Measurements from ENCODE around the gene COG5. TPM values are rescaled to one million over a fixed set of nuclear protein-coding genes. Genes with fewer than 3 reads are reported as not detected.

Gene COG5
- total RNA-seq, 1 donor from 2014 or later = 55.2 TPM

DNA sequence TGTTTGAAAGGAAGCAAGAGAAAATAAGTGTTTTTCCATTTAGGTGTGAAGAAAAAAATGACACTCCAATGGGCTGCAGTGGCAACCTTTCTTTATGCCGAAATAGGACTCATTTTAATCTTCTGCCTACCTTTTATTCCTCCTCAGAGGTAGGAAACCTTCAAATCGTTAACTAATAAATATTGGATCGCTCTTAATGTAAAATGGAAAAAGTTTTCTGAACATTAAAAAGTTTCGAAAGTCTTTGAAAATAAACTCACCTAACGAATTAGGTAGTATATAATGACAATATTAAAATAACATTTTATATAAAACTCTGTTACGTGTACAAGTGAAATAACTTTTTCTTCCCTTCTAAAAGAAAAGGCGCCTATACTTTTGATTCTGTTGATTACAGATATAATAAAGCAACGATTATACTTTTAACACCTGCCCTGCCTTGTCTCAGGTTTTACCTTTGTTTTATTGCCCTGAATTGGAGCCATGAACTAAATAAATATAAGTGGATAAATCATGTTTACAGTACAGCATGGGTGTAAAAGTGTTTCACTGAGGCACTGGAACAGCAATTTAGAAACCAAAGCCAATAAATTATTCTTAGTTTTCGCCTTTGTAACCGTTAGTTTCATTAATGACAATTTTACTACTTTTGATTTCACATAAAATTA lies 17.1 kb upstream of the COG5 start:
- Histone ChIP-seq H3K27ac (peak overlapping the region; percentile 98), H3K36me3 (no peaks in the 10 kb centered on the region), H3K9me3 (no peaks in the 10 kb centered on the region), H3K27me3 (no peaks in the 10 kb centered on the region), H3K4me3 (peak overlapping the region; percentile 69 to 80), H3K4me1 (peaks cover 16% of the 10 kb centered on the region)
- no peak for DNase-seq (ENCODE audit: extremely low spot score in 2 of 2)
- no peak for TF ChIP-seq POLR2AphosphoS5 (IDR thresholded peaks at IDR 0.05; ENCODE audit: insufficient read depth in 1 of 2, low read depth in 1 of 2)
- no peak for TF ChIP-seq CTCF (IDR thresholded peaks at IDR 0.05)
- TF ChIP-seq POLR2A (IDR thresholded peaks at IDR 0.05) = no peak
- intact Hi-C loops (cut with DNase I) = loop anchor here (2.0 kb wide), 1 partner anchor 16 kb away; no protein-coding TSS in a partner anchor

DNA sequence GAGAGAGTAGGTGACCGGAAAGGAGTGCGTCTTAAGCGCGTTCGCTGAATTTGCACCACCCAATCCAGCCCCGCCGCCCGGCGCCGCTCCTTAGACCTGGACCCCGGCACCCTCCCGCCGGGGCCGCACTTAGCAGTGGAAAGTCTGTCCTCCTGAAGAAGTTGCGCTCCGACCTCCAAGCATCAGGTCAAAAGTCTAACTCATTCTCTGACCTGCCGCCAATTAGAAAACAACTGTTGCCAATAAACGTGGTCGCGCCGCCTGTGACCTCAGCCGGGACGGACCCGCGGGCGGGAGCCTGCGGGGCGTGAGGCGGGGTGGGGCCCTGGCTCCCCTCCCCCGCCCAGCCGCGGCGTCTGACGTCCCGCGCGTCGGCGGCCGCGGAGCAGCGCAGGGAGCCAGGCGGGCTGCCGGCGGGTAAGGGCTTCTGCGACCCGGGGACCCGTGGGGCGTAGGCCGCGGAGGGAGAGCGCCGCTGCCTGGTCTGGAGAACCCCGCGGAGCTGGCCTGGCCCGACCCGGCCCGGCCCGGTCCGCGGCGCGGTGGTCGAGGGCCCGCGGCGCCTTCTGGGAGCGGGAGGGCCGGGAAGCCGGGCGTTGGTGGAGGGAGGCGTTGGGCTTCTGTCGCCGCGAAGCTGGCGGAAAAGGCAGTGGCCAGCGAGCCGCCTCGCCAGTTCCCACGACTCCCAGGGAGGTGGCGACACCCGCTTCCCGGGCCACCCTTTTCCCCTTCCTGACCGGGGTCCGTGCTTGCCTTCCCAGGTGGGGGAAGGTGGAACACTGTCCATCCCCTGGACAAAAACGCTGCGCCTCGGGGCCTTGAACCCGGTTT lies 16.4 kb upstream of the COG5 start, which contains the start of gene BCAP29:
TSS of gene BCAP29 (plus strand) at position 362 of the 831 bp plus-strand sequence. CDS start 527 bp downstream, outside the sequence.
- no peaks in the 10 kb centered on the region for H3K9me3 ChIP-seq
- intact Hi-C loops (cut with DNase I) = loop anchor here (2.0 kb wide), 1 partner anchor 15 kb away; no protein-coding TSS in a partner anchor
- peaks cover 15% of the 10 kb centered on the region for H3K4me1 ChIP-seq
- no peak for DNase-seq (ENCODE audit: extremely low spot score in 2 of 2)
- H3K4me3 ChIP-seq = peak within 1 kb of the TSS; percentile 69 to 80
- H3K36me3 ChIP-seq = no peaks in the 10 kb centered on the region
- TF ChIP-seq POLR2A (IDR thresholded peaks at IDR 0.05) = peak in 1 of 2 donors; percentile 71
- TF ChIP-seq CTCF (IDR thresholded peaks at IDR 0.05) = no peak
- peak in 1 of 2 donors; percentile 66 for TF ChIP-seq POLR2AphosphoS5 (IDR thresholded peaks at IDR 0.05; ENCODE audit: insufficient read depth in 1 of 2, low read depth in 1 of 2)
- H3K27ac ChIP-seq = peak within 1 kb of the TSS; percentile 98
- H3K27me3 ChIP-seq = no peaks in the 10 kb centered on the region

DNA sequence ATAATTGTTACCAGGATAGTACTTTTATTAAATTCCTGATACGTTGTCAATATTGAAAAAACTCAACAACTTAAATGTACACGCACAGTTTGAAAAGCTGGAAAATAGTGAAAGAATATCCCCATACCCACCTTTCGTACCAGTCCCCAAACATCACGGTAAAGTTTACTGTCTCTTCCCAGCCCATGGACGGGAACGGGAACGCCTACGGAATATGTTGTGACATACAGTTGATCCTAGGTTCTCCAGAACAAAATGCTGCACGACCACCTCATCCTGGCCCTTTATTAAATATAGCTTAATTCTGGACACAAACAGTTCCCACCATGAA lies 15.8 kb upstream of the COG5 start:
- intact Hi-C loops (cut with DNase I) = no loop called here

DNA sequence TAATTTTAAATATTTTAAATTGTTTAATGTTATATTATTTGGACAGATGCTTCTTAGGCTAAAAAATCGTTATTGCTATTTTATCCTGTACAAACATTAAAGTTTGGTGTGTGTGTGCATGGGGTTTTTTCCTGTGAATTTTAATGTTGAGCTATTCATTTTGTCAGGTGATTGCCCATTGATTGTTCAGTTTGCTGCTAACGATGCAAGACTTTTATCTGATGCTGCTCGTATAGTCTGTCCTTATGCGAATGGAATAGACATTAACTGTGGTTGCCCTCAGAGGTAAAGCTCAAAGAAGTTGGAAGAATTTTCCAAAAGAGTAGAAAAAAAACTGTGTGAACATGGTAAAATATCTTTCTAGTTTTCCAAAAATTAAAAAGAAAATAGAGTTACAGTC lies 9.8 kb upstream of the COG5 start:
- H3K9me3 ChIP-seq = no peaks in the 10 kb centered on the region
- H3K4me3 ChIP-seq = no peak overlapping the region
- H3K27me3 ChIP-seq = no peaks in the 10 kb centered on the region
- H3K4me1 ChIP-seq = no peaks in the 10 kb centered on the region
- intact Hi-C loops (cut with DNase I) = no loop called here
- H3K27ac ChIP-seq = no peak overlapping the region
- H3K36me3 ChIP-seq = peaks cover 0 to 12% of the 10 kb centered on the region in 2 donors
- no peak for DNase-seq (ENCODE audit: extremely low spot score in 2 of 2)
- TF ChIP-seq CTCF (IDR thresholded peaks at IDR 0.05) (no peak), POLR2AphosphoS5 (IDR thresholded peaks at IDR 0.05; ENCODE audit: insufficient read depth in 1 of 2, low read depth in 1 of 2) (no peak), POLR2A (IDR thresholded peaks at IDR 0.05) (no peak)

More for the DNA sequence above, 15.8 kb upstream of the COG5 start:
- Histone ChIP-seq H3K27ac (peak overlapping the region; percentile 98), H3K9me3 (no peaks in the 10 kb centered on the region), H3K36me3 (no peaks in the 10 kb centered on the region), H3K27me3 (no peaks in the 10 kb centered on the region), H3K4me3 (peak overlapping the region; percentile 69 to 80), H3K4me1 (peaks cover 15% of the 10 kb centered on the region)
- TF ChIP-seq CTCF (IDR thresholded peaks at IDR 0.05) (no peak), POLR2AphosphoS5 (IDR thresholded peaks at IDR 0.05; ENCODE audit: insufficient read depth in 1 of 2, low read depth in 1 of 2) (no peak), POLR2A (IDR thresholded peaks at IDR 0.05) (no peak)
- DNase-seq (ENCODE audit: extremely low spot score in 2 of 2) = no peak
